Type B pancreatic cell (in vitro differentiated cells): ENCODE results near the gene ANKRD17. TPM values are rescaled to one million over a fixed set of nuclear protein-coding genes. Genes with fewer than 3 reads are reported as not detected.

Experiments used
- DNase-seq: peaks from one replicate; pipeline ENCODE4 v3.0.0; 2021; ENCODE audit warnings: mixed read lengths; ENCODE audit not compliant: unreplicated experiment; ENCODE audit errors: extremely low spot score
- H3K27ac Mint-ChIP-seq: 2 replicates; pipeline ENCODE4 v1.8.0; 2021; ENCODE audit warnings: mild to moderate bottlenecking, mixed read lengths
- H3K27me3 Mint-ChIP-seq: 2 replicates; pipeline ENCODE4 v1.8.0; 2021; ENCODE audit warnings: mixed read lengths
- H3K36me3 Mint-ChIP-seq: 2 replicates; pipeline ENCODE4 v1.8.0; 2021; ENCODE audit warnings: mixed read lengths
- H3K4me1 Mint-ChIP-seq: one replicate; pipeline ENCODE4 v1.8.0; 2021; ENCODE audit warnings: mixed read lengths; ENCODE audit not compliant: unreplicated experiment
- H3K4me3 Mint-ChIP-seq: 2 replicates; pipeline ENCODE4 v1.8.0; 2021; ENCODE audit warnings: mild to moderate bottlenecking, mixed read lengths
- H3K9me3 Mint-ChIP-seq: 2 replicates; pipeline ENCODE4 v1.8.0; 2021; ENCODE audit warnings: mixed read lengths
- CTCF ChIP-seq: fragments of 200-600 bp; sonication (generic); conservative IDR thresholded peaks from 2 replicates; pipeline ENCODE4 v1.5.0; 2021; ENCODE audit warnings: antibody characterized with exemption, mild to moderate bottlenecking
- total RNA-seq: library from RNA; stranded (reverse); gene quantifications from 2 replicates; pipeline ENCODE4 v1.2.1, GENCODE V29; 2021; ENCODE audit warnings: low replicate concordance

ANKRD17 gene
- total RNA-seq, 1 donor from 2014 or later, result 77.7 TPM

DNA sequence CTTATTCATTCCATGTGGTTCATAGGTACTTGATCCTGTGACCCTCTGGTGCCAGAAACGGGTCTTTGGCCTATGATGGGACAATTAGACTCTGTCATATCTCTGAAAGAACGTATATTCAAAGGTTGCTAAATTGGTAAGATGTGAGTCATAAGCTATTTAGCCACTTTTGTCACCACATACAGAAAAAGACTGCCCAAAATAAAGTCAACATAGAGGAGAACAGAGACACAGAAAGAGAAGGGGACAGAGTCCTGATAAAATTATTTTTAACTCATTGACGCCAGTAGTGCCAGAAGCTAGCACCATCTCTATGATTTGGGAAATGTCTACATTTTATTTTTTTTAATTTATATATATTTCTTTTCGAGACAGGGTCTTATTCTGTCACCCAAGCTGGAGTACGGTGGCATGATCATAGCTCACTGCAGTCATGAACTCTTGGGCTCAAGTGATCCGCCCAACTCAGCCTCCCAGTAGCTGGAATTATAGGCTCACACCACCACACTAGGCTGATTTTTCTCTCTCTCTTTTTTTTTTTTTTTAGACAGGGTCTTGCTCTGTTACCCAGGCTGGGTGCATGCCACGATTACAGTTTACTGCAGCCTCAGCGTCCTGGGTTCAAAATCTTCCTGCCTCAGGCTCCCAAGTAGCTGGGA lies 96.9 kb downstream of the ANKRD17 start:
- no peak overlapping the region for H3K27ac Mint-ChIP-seq
- H3K4me3 Mint-ChIP-seq, result no peak overlapping the region
- DNase-seq, result no peak
- no peaks in the 10 kb centered on the region for H3K4me1 Mint-ChIP-seq
- peaks cover 45% of the 10 kb centered on the region for H3K36me3 Mint-ChIP-seq
- no peaks in the 10 kb centered on the region for H3K27me3 Mint-ChIP-seq
- TF ChIP-seq CTCF, result no peak
- H3K9me3 Mint-ChIP-seq, result no peaks in the 10 kb centered on the region

DNA sequence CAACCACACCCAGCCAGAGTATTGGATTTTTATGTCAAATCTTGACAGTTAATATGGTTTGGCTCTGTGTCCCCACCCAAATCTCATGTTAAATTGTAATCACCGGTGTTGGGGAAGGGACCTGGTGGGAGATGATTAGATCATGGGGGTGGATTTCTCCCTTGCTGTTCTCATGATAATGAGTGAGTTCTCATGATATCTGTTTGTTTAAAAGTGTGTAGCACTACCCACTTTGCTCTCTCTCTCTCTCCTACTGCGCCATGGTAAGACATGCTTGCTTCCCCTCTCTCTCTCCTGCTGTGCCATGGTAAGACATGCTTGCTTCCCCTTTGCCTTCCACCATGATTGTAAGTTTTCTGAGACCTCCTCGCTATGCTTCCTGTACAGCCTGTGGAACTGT lies 102.2 kb downstream of the ANKRD17 start:
- DNase-seq, result no peak
- Mint-ChIP-seq H3K4me1 (no peaks in the 10 kb centered on the region), H3K27me3 (no peaks in the 10 kb centered on the region), H3K36me3 (peaks cover 39% of the 10 kb centered on the region), H3K9me3 (no peaks in the 10 kb centered on the region), H3K4me3 (no peak overlapping the region), H3K27ac (peak overlapping the region; percentile 8)
- TF ChIP-seq CTCF, result no peak

GRCh38 chr4:73152893-73153292 lies 105.7 kb downstream of the ANKRD17 start:
- DNase-seq, result no peak
- Mint-ChIP-seq H3K9me3 (no peaks in the 10 kb centered on the region), H3K36me3 (peaks cover 29% of the 10 kb centered on the region), H3K4me1 (no peaks in the 10 kb centered on the region), H3K4me3 (no peak overlapping the region), H3K27me3 (no peaks in the 10 kb centered on the region), H3K27ac (no peak overlapping the region)
- no peak for TF ChIP-seq CTCF

DNA sequence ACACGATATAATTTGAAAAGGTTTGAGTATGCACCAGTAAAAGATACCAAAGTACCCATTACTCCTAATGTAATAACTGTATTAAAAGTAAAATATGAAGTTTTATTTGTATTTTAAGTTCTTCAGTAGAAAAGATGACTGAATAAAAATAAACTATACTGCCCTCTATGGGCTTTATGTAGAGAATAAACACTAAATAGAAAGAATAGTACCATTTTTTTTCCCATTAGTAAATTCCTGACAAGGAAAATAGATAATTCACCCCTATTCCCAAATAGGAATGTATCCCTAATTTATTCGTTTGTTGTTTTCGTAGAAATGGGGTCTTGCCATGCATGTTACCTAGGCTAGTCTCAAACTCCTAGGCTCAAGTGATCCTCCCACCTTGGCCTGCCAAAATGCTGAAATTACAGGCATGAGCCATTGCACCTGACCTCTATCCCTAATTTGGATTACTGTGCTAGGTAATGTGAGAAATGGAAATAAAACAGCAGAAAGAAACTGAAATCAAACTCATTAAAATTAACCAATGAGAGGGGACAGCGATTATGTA lies 115.5 kb downstream of the ANKRD17 start:
- Mint-ChIP-seq H3K4me3 (no peak overlapping the region), H3K27me3 (no peaks in the 10 kb centered on the region), H3K36me3 (peaks cover 26% of the 10 kb centered on the region)

DNA sequence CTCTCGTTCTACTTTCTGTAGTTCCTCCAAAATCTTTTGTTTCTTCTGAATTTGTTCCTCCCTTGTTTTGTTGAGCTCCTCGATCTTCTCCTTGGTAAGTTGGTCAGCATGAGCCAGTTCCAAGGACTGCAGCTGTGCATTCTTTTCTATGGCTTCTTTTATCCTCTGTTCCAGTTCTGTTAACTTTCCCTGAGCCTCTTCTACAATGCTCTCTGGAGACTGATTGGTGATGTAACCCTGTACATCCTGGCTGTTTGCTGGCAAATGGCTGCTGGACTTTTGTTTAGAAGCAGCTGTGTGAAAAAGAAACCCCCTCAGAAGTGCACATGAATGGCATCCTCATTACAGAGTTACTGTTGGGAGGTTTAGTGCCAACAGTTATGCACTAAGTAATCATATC lies 118.6 kb downstream of the ANKRD17 start:
- Mint-ChIP-seq H3K4me1 (peaks cover 5% of the 10 kb centered on the region), H3K4me3 (no peak overlapping the region)
- TF ChIP-seq CTCF, result no peak

More for the DNA sequence above, 115.5 kb downstream of the ANKRD17 start:
- no peaks in the 10 kb centered on the region for H3K9me3 Mint-ChIP-seq
- TF ChIP-seq CTCF, result peak; percentile 52
- peaks cover 5% of the 10 kb centered on the region for H3K4me1 Mint-ChIP-seq
- no peak overlapping the region for H3K27ac Mint-ChIP-seq
- no peak for DNase-seq

More for the DNA sequence above, 118.6 kb downstream of the ANKRD17 start:
- H3K27me3 Mint-ChIP-seq, result no peaks in the 10 kb centered on the region
- no peaks in the 10 kb centered on the region for H3K9me3 Mint-ChIP-seq
- peaks cover 23% of the 10 kb centered on the region for H3K36me3 Mint-ChIP-seq
- no peak overlapping the region for H3K27ac Mint-ChIP-seq
- no peak for DNase-seq
